HepG2 (cell line): ENCODE results near the gene ELL3. TPM values are rescaled to one million over a fixed set of nuclear protein-coding genes. Genes with fewer than 3 reads are reported as not detected.
A peak's percentile ranks its signal among the peaks of the same experiment; 100 is the strongest.
"Not testable (repeated sequence)": the region's sequence is repeated elsewhere in the genome, so short reads cannot be mapped to it uniquely, and the experiment has no call there.

Experiments
- CBFB ChIP-seq: sonication (generic); formaldehyde crosslinking; IDR thresholded peaks from 2 replicates; pipeline ENCODE4 v1.4.0; 2020; ENCODE audit warnings: missing genetic modification reagents
- DR1 ChIP-seq: sonication (generic); formaldehyde crosslinking; IDR thresholded peaks from 2 replicates; pipeline ENCODE4 v1.8.0; 2021; ENCODE audit warnings: mild to moderate bottlenecking, missing genetic modification reagents, inconsistent platforms
- ESRRA ChIP-seq: sonication (generic); formaldehyde crosslinking; IDR thresholded peaks from 2 replicates; pipeline ENCODE4 v1.5.1; 2020; ENCODE audit warnings: mild to moderate bottlenecking, low read depth, missing genetic modification reagents
- HNF1A ChIP-seq, 2 experiments: sonication (generic) in 1 of 2; formaldehyde crosslinking in 1 of 2; IDR thresholded peaks; 2 replicates each; pipeline versions ENCODE4 v1.4.0 to v1.6.1; 2016 to 2020; ENCODE audit warnings: borderline replicate concordance in 1 of 2, low read depth in 1 of 2, mild to moderate bottlenecking in 1 of 2, missing genetic modification reagents in 1 of 2
- KLF6 ChIP-seq: IDR thresholded peaks from 2 replicates; pipeline ENCODE4 v1.8.0; 2016; ENCODE audit warnings: missing biosample characterization, missing genetic modification reagents
- MAZ ChIP-seq, 2 experiments: sonication (generic) in 1 of 2; formaldehyde crosslinking in 1 of 2; IDR thresholded peaks; 2 replicates each; pipeline versions ENCODE4 v1.5.0 to v1.6.1; 2012 to 2020; ENCODE audit warnings: low read depth in 2 of 2, mild to moderate bottlenecking in 2 of 2, borderline replicate concordance in 1 of 2, improper control_type of control experiment in 1 of 2, low read length in 1 of 2, missing genetic modification reagents in 1 of 2, moderate library complexity in 1 of 2
- MIER3 ChIP-seq: IDR thresholded peaks from 2 replicates; pipeline ENCODE4 v1.6.1; 2016; ENCODE audit warnings: missing compliant biosample characterization, borderline replicate concordance
- MIXL1 ChIP-seq: IDR thresholded peaks from 2 replicates; pipeline ENCODE4 v1.6.1; 2016
- ZFP91 ChIP-seq: sonication (generic); formaldehyde crosslinking; IDR thresholded peaks from 2 replicates; pipeline ENCODE4 v1.9.0; 2022; ENCODE audit warnings: missing genetic modification reagents, mild to moderate bottlenecking, borderline replicate concordance
- ZNF30 ChIP-seq: sonication (generic); formaldehyde crosslinking; IDR thresholded peaks from 2 replicates; pipeline ENCODE4 v1.5.0; 2020; ENCODE audit warnings: mild to moderate bottlenecking, missing genetic modification reagents
- ZNF331 ChIP-seq: sonication (generic); formaldehyde crosslinking; IDR thresholded peaks from 2 replicates; pipeline ENCODE4 v1.4.0; 2020; ENCODE audit warnings: missing genetic modification reagents
- ZNF761 ChIP-seq: sonication (generic); formaldehyde crosslinking; conservative IDR thresholded peaks from 2 replicates; pipeline ENCODE4 v1.4.0; 2020; ENCODE audit warnings: mild to moderate bottlenecking, missing genetic modification reagents
- polyA plus RNA-seq, 8 experiments: library from polyadenylated mRNA; depleted of rRNA in 3 of 8; stranded (reverse) in 7 of 8; unstranded in 1 of 8; fragments of >200 nt; fragmentation: Illumina TruSeq in 4 of 8; extraction: Trizol in 4 of 8; gene quantifications; 2 replicates each; pipeline versions ENCODE4 v1.2.1 to v1.2.3, GENCODE V29; 2011 to 2016; ENCODE audit warnings: low read depth in 4 of 8, missing spikeins in 1 of 8, mixed read lengths in 1 of 8; ENCODE audit not compliant: insufficient read depth in 1 of 8
- total RNA-seq, 5 experiments: library from RNA; depleted of rRNA; stranded (reverse); fragments of >200 nt; fragmentation: Illumina TruSeq; extraction: Trizol; gene quantifications; 2 replicates each; pipeline ENCODE4 v1.2.3, GENCODE V29; 2016; ENCODE audit warnings: low read depth in 1 of 5
- TF ChIP-seq, protein P1 (sequence below): IDR thresholded peaks from 2 replicates; pipeline ENCODE4 v1.6.1; 2016; ENCODE audit warnings: mild to moderate bottlenecking, missing biosample characterization, missing genetic modification reagents
- TF ChIP-seq, protein P2 (sequence below): IDR thresholded peaks from 2 replicates; pipeline ENCODE4 v1.6.1; 2016; ENCODE audit warnings: missing compliant biosample characterization, missing genetic modification reagents, borderline replicate concordance
- TF ChIP-seq, protein P3 (sequence below): sonication (generic); formaldehyde crosslinking; IDR thresholded peaks from 2 replicates; pipeline ENCODE4 v1.4.0; 2020; ENCODE audit warnings: missing genetic modification reagents
- TF ChIP-seq, protein P4 (sequence below): sonication (generic); formaldehyde crosslinking; IDR thresholded peaks from 2 replicates; pipeline ENCODE4 v1.8.1; 2023; ENCODE audit warnings: mild to moderate bottlenecking, moderate library complexity, missing genetic modification reagents

The ELL3 gene
- total and polyA plus RNA-seq, 2 of the 13 experiments (the other 11 are each of a cell fraction or from before 2014, with no cell fraction given) = 6.1 to 8.8 TPM

- TF ChIP-seq, protein P1, sequence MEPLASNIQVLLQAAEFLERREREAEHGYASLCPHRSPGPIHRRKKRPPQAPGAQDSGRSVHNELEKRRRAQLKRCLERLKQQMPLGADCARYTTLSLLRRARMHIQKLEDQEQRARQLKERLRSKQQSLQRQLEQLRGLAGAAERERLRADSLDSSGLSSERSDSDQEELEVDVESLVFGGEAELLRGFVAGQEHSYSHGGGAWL (CRISPR knock-in tag) = peak; percentile 87
- TF ChIP-seq MIER3 (CRISPR knock-in tag) (peak; percentile 25; the same call in 1 of the 2 replicates), CBFB (CRISPR knock-in tag) (peak; percentile 72), ZNF30 (CRISPR knock-in tag) (0 out of 2 replicates have a peak, but pooled peaks have one; percentile 36), ZNF331 (peak; percentile 51; the same call in 1 of the 2 replicates), ESRRA (CRISPR knock-in tag) (peak; percentile 63; the same call in 1 of the 2 replicates), KLF6 (CRISPR knock-in tag) (0 out of 2 replicates have a peak, but pooled peaks have one; percentile 58), MAZ (CRISPR knock-in tag; IDR thresholded peaks at IDR 0.05; ENCODE audit: low read depth) (peak; percentile 87), ZFP91 (peak; percentile 84), DR1 (CRISPR knock-in tag) (peak; percentile 96), HNF1A (CRISPR knock-in tag; IDR thresholded peaks at IDR 0.05; ENCODE audit: borderline replicate concordance) (peak; percentile 74), MIXL1 (CRISPR knock-in tag) (0 out of 2 replicates have a peak, but pooled peaks have one; percentile 36), ZNF761 (CRISPR knock-in tag) (0 out of 2 replicates have a peak, but pooled peaks have one; percentile 39)
- TF ChIP-seq, protein P2, sequence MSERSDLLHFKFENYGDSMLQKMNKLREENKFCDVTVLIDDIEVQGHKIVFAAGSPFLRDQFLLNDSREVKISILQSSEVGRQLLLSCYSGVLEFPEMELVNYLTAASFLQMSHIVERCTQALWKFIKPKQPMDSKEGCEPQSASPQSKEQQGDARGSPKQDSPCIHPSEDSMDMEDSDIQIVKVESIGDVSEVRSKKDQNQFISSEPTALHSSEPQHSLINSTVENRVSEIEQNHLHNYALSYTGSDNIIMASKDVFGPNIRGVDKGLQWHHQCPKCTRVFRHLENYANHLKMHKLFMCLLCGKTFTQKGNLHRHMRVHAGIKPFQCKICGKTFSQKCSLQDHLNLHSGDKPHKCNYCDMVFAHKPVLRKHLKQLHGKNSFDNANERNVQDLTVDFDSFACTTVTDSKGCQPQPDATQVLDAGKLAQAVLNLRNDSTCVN (CRISPR knock-in tag) = peak; percentile 46; the same call in 1 of the 2 replicates
- not testable (repeated sequence) for TF ChIP-seq MAZ (IDR thresholded peaks at IDR 0.05; ENCODE audit: borderline replicate concordance, low read depth, low read length); HNF1A (IDR thresholded peaks at IDR 0.05; ENCODE audit: low read depth)
- TF ChIP-seq, protein P3, sequence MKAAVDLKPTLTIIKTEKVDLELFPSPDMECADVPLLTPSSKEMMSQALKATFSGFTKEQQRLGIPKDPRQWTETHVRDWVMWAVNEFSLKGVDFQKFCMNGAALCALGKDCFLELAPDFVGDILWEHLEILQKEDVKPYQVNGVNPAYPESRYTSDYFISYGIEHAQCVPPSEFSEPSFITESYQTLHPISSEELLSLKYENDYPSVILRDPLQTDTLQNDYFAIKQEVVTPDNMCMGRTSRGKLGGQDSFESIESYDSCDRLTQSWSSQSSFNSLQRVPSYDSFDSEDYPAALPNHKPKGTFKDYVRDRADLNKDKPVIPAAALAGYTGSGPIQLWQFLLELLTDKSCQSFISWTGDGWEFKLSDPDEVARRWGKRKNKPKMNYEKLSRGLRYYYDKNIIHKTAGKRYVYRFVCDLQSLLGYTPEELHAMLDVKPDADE (CRISPR knock-in tag) = peak; percentile 88; the same call in 1 of the 2 replicates
- TF ChIP-seq, protein P4, sequence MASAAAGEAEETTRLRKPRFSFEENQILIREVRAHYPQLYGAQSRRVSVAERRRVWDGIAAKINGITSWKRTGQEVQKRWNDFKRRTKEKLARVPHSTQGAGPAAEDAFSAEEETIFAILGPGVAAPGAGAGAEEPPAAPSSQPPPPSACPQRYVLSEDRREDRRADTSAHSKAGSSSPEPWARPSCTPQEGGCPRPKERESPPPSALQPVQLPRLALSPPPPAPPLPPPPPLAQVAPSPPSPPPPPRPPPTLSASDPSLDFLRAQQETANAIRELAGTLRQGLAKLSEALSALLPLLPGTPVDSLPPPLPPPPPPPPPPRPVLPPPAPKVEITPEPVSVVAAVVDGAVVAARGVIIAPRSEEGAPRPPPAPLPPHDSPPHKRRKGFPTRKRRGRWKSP (CRISPR knock-in tag) = 0 out of 2 replicates have a peak, but pooled peaks have one; percentile 52
Observed at GRCh38 chr15:43746245-43746902, 30.4 kb downstream of the ELL3 start, which contains the start of gene PDIA3 (continued).
